GM20000 (cell line): ENCODE measurements around the gene ZNF324.

Experiments
- DNase-seq: peaks from one replicate; pipeline ENCODE4 v3.0.0; 2012; ENCODE audit warnings: low spot score
- CTCF ChIP-seq: IDR thresholded peaks from 2 replicates; pipeline ENCODE4 v1.5.1; 2012; ENCODE audit warnings: mild to moderate bottlenecking, control low read depth; ENCODE audit errors: extremely low read depth, missing control alignments

Gene ZNF324

GRCh38 chr19:58475714-58476497 is 9.0 kb downstream of the ZNF324 start, which contains the start of gene ZNF446:
Gene ZNF446 (plus strand): TSS chr19:58476352. CDS start chr19:58477219, 867 bp downstream.
- TF ChIP-seq CTCF = no peak
- peak; percentile 97 for DNase-seq

- no peak for DNase-seq
- TF ChIP-seq CTCF = no peak
Observed at GRCh38 chr19:58476498-58477015, 9.7 kb downstream of the ZNF324 start.

- no peak for TF ChIP-seq CTCF
- DNase-seq = no peak
Observed at GRCh38 chr19:58477130-58477529, 10.2 kb downstream of the ZNF324 start.

- TF ChIP-seq CTCF = no peak
Observed at GRCh38 chr19:58477871-58478270, 11.0 kb downstream of the ZNF324 start.

GRCh38 chr19:58479303-58479702 is 12.4 kb downstream of the ZNF324 start:
- TF ChIP-seq CTCF = no peak

More at GRCh38 chr19:58477871-58478270, 11.0 kb downstream of the ZNF324 start:
- DNase-seq = no peak

GRCh38 chr19:58479736-58480480 is 13.0 kb downstream of the ZNF324 start:
- TF ChIP-seq CTCF = no peak
- no peak for DNase-seq

More at GRCh38 chr19:58479303-58479702, 12.4 kb downstream of the ZNF324 start:
- no peak for DNase-seq

GRCh38 chr19:58480481-58480830 is 13.6 kb downstream of the ZNF324 start:
- DNase-seq = no peak

More at GRCh38 chr19:58480481-58480830, 13.6 kb downstream of the ZNF324 start:
- TF ChIP-seq CTCF = no peak
